ENCODE measurements around the gene JOSD2. TPM values are rescaled to one million over a fixed set of nuclear protein-coding genes. Genes with fewer than 3 reads are reported as not detected.

The JOSD2 gene
- total RNA-seq, 2 experiments from 2014 or later: 21.6 to 22.6 TPM

DNA sequence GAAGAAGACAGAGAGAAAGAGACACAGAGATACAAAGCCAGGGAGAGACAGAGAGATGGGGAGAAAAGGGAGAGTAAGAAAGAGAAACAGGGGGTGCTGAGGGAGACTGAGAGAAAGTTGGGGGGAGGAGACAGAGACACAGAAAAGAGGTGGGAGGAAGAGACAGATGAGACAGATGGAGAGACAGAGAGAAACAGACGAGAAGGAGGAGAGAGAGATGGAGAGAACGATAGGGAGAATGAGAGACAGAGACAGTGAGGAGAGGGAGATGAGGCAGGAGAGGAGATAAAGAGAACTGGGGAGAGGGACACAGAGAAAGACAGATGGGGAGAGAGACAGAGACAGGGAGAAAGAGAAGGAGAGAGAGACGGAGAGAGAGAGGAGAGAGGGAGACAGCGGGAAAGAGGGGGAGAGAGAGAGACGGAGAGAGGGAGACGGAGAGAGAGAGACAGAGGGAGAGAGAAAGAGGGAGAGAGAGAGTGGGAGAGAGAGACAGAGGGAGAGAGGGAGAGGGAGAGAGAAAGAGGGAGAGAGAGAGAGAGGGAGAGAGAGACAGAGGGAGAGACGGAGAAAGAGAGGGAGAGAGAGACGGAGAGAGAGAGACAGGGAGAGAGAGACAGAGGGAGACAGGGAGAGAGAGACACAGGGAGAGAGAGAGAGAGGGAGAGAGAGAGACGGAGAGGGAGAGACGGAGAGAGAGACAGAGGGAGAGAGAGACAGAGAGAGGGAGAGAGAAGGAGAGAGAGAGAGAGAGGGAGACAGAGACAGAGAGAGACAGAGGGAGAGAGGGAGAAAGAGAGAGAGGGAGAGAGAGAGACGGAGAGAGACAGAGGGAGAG, 12.6 kb downstream of the JOSD2 start:
- no peak overlapping the region for H3K4me3 Mint-ChIP-seq
- H3K9me3 Mint-ChIP-seq: no peaks in the 10 kb centered on the region
- intact Hi-C loops (cut with micrococcal nuclease): no loop called here
- DNase-seq (no peak), ATAC-seq (no peak)
- TF ChIP-seq, protein P1, sequence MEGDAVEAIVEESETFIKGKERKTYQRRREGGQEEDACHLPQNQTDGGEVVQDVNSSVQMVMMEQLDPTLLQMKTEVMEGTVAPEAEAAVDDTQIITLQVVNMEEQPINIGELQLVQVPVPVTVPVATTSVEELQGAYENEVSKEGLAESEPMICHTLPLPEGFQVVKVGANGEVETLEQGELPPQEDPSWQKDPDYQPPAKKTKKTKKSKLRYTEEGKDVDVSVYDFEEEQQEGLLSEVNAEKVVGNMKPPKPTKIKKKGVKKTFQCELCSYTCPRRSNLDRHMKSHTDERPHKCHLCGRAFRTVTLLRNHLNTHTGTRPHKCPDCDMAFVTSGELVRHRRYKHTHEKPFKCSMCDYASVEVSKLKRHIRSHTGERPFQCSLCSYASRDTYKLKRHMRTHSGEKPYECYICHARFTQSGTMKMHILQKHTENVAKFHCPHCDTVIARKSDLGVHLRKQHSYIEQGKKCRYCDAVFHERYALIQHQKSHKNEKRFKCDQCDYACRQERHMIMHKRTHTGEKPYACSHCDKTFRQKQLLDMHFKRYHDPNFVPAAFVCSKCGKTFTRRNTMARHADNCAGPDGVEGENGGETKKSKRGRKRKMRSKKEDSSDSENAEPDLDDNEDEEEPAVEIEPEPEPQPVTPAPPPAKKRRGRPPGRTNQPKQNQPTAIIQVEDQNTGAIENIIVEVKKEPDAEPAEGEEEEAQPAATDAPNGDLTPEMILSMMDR (IDR thresholded peaks at IDR 0.05): no peak
- no peaks in the 10 kb centered on the region for H3K27me3 Mint-ChIP-seq
- ChIA-PET POLR2A (no interaction called here), CTCF (no interaction called here)
- no peaks in the 10 kb centered on the region for H3K36me3 Mint-ChIP-seq (ENCODE audit: low read depth)
- H3K27ac Mint-ChIP-seq: no peak overlapping the region
- no peaks in the 10 kb centered on the region for H3K4me1 Mint-ChIP-seq (ENCODE audit: low read depth)

DNA sequence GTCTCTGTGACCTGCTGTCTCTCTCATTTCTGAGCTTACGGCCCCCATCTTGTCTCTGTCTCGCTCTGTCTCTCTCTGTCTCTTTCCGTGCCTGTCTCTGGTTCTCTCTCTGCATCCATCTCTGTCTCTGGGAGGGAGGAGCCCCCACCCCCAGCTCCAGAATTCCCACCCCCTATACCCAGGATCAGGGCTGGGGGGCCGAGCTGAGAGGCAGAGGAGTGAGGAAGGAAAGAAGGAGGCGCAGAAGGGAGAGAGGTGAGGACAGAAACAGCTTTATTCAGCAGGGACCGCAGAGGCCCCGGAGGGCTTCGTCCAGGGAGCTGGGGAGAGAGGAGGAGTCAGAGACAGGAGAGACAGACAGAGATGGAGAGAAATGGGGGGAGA, 14.0 kb downstream of the JOSD2 start:
- no peak overlapping the region for H3K4me3 Mint-ChIP-seq
- intact Hi-C loops (cut with micrococcal nuclease): no loop called here
- no peaks in the 10 kb centered on the region for H3K9me3 Mint-ChIP-seq
- CTCF ChIA-PET: interaction anchor here (1.2 kb wide), 1 partner anchor 10 kb away, joined by 6 read pairs; no protein-coding TSS in a partner anchor
- ATAC-seq (no peak), DNase-seq (no peak)
- peaks cover 5% of the 10 kb centered on the region for H3K4me1 Mint-ChIP-seq (ENCODE audit: low read depth)
- TF ChIP-seq, protein P1 (IDR thresholded peaks at IDR 0.05): no peak
- POLR2A ChIA-PET: no interaction called here
- no peak overlapping the region for H3K27ac Mint-ChIP-seq
- H3K27me3 Mint-ChIP-seq: no peaks in the 10 kb centered on the region
- no peaks in the 10 kb centered on the region for H3K36me3 Mint-ChIP-seq (ENCODE audit: low read depth)

DNA sequence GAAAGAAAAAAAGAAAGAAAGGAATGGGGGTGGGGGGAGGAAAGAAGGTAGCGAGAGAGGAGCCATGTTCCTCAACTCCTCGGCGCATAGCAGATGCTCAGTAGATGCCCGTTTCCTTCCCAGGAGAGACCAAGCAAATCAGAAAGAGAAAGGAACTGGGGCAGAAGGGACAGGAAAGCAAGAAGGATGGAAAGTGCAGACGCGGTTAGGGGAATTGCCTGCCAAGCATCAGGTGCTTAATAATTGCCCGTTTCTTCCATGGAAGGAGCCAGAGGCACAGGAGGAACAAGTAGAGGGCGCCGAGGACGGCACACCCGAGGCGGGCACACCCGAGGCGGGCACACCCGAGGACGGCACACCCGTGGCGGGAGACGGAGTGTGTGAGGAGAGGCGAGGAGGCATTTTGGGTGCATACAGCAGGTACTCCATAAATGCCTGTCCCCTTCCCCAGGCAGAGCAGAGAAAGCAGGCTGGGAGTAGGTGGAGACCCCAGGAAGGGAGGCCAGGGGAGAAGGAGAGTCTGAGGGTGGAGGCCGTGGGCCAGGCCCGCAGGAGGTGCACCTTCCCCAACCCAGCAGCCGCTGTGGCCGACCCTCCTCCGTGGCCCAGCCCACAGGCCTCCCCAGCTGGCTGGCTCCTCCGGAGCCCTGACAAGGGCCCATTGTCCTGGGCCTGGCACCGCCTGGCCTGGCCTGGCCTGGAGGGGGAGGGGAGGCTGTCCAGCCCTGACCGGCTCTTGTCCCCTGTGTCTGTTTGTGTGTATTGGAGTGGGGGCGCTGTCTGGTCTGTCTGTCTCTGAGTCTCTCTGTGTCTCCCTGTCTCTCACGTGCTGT, 14.6 kb downstream of the JOSD2 start:
- DNase-seq: no peak
- Mint-ChIP-seq H3K4me3 (no peak overlapping the region), H3K4me1 (ENCODE audit: low read depth) (peaks cover 11% of the 10 kb centered on the region), H3K9me3 (no peaks in the 10 kb centered on the region), H3K27ac (no peak overlapping the region), H3K27me3 (no peaks in the 10 kb centered on the region), H3K36me3 (ENCODE audit: low read depth) (no peaks in the 10 kb centered on the region)
- no peak for ATAC-seq
- ChIA-PET POLR2A (no interaction called here), CTCF (interaction anchor here (1.2 kb wide), 1 partner anchor 9 kb away, joined by 6 read pairs; no protein-coding TSS in a partner anchor)
- intact Hi-C loops (cut with micrococcal nuclease): no loop called here
- TF ChIP-seq, protein P1 (IDR thresholded peaks at IDR 0.05): no peak

DNA sequence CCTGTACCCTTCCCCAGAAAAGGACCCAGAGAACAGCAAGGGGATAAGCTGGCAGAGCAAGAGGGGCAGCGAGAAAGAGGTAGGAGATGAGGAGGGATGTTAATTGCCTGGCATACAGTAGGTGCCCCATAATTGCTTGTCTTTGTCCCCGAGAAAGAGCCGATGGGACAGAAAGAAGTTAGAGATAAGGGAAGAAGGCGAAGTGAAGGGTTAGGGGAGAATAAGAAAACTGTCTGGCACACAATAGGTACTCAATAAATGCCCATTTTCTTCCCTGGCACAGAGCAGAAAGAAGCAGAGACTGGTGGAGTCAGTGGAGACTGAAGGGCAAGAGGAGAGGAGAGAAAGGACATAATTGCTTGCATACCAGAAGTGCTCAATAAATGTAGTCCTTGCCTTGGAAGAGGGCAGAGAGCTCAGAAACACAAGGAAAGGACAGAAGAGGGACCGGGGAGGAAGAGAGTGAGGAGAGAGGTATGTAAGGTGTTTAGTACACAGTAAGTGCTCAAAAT, 15.9 kb downstream of the JOSD2 start:
- intact Hi-C loops (cut with micrococcal nuclease): no loop called here
- Mint-ChIP-seq H3K4me3 (no peak overlapping the region), H3K36me3 (ENCODE audit: low read depth) (no peaks in the 10 kb centered on the region), H3K27ac (no peak overlapping the region), H3K9me3 (no peaks in the 10 kb centered on the region), H3K4me1 (ENCODE audit: low read depth) (peaks cover 19% of the 10 kb centered on the region), H3K27me3 (no peaks in the 10 kb centered on the region)
- CTCF ChIA-PET: interaction anchor here (1.3 kb wide), 1 partner anchor 61 kb away, joined by 3 read pairs; no protein-coding TSS in a partner anchor
- POLR2A ChIA-PET: no interaction called here
- TF ChIP-seq, protein P1 (IDR thresholded peaks at IDR 0.05): no peak
- ATAC-seq (no peak), DNase-seq (no peak)

Data from activated CD8-positive, alpha-beta T cell treated with anti-CD3 and anti-CD28 coated beads for 36 hours (primary cell).